Measurements from ENCODE around the gene GRB2. TPM values are rescaled to one million over a fixed set of nuclear protein-coding genes. Genes with fewer than 3 reads are reported as not detected.

GRB2 gene
- total and polyA plus RNA-seq, 3 donors from 2014 or later: 54.6 to 78.9 (median 61.8) TPM

DNA sequence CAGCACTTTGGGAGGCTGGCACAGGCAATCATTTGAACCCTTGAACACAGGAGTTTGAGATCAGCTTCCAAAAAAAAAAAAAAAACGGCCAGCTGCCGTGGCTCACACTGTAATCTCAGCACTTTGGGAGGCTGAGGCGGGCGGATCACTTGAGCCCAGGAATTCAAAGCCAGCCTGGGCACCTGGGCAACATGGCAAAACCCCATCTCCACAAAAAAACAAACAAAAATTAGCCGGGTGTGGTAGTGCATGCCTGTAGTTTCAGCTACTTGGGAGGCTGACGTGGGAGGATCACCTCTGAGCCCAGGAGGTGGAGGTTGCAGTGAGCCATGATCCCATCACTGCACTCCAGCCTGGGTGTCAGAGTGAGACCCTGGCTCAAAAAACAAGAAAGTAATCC is 39.0 kb downstream of the GRB2 start:
- H3K4me1 ChIP-seq: peaks cover 30% of the 10 kb centered on the region
- DNase-seq: no peak
- H3K9me3 ChIP-seq: no peaks in the 10 kb centered on the region
- H3K27ac ChIP-seq: no peak overlapping the region
- no peaks in the 10 kb centered on the region for H3K27me3 ChIP-seq
- no peak for TF ChIP-seq POLR2A (IDR thresholded peaks at IDR 0.05)
- TF ChIP-seq, protein P1, sequence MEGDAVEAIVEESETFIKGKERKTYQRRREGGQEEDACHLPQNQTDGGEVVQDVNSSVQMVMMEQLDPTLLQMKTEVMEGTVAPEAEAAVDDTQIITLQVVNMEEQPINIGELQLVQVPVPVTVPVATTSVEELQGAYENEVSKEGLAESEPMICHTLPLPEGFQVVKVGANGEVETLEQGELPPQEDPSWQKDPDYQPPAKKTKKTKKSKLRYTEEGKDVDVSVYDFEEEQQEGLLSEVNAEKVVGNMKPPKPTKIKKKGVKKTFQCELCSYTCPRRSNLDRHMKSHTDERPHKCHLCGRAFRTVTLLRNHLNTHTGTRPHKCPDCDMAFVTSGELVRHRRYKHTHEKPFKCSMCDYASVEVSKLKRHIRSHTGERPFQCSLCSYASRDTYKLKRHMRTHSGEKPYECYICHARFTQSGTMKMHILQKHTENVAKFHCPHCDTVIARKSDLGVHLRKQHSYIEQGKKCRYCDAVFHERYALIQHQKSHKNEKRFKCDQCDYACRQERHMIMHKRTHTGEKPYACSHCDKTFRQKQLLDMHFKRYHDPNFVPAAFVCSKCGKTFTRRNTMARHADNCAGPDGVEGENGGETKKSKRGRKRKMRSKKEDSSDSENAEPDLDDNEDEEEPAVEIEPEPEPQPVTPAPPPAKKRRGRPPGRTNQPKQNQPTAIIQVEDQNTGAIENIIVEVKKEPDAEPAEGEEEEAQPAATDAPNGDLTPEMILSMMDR (IDR thresholded peaks at IDR 0.05): no peak
- H3K4me3 ChIP-seq: no peak overlapping the region
- H3K36me3 ChIP-seq (ENCODE audit: low read depth, missing control alignments): no peaks in the 10 kb centered on the region
- WGBS, 2 donors: 55 to 57% methylated on average over 6 of the region's 6 CpGs
- intact Hi-C loops (cut with DNase I; ENCODE audit: low total_unique reads): no loop called here

DNA sequence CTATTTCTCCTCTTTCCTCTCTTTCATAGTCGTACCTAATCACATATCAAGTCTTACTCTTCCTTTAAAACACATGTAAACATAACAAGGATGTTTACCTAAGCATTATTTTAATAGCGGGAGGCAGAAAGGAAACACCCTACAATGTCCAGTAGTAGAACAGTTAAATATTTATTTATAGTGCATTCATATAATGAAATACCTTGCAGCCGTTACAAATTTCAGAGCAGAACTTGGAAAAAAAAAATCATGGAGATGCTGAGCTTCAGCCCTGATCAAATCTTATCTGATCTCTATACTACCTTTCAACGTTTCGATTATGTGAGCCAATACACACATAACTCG is 39.6 kb downstream of the GRB2 start:
- no peaks in the 10 kb centered on the region for H3K27me3 ChIP-seq
- no peak for DNase-seq
- no peak overlapping the region for H3K27ac ChIP-seq
- H3K36me3 ChIP-seq (ENCODE audit: low read depth, missing control alignments): no peaks in the 10 kb centered on the region
- TF ChIP-seq POLR2A (IDR thresholded peaks at IDR 0.05): no peak
- TF ChIP-seq, protein P1 (IDR thresholded peaks at IDR 0.05): no peak
- intact Hi-C loops (cut with DNase I; ENCODE audit: low total_unique reads): no loop called here
- WGBS, 2 donors: 77 to 78% methylated on average over 6 of the region's 6 CpGs
- H3K9me3 ChIP-seq: no peaks in the 10 kb centered on the region
- H3K4me1 ChIP-seq: peaks cover 36% of the 10 kb centered on the region
- no peak overlapping the region for H3K4me3 ChIP-seq

DNA sequence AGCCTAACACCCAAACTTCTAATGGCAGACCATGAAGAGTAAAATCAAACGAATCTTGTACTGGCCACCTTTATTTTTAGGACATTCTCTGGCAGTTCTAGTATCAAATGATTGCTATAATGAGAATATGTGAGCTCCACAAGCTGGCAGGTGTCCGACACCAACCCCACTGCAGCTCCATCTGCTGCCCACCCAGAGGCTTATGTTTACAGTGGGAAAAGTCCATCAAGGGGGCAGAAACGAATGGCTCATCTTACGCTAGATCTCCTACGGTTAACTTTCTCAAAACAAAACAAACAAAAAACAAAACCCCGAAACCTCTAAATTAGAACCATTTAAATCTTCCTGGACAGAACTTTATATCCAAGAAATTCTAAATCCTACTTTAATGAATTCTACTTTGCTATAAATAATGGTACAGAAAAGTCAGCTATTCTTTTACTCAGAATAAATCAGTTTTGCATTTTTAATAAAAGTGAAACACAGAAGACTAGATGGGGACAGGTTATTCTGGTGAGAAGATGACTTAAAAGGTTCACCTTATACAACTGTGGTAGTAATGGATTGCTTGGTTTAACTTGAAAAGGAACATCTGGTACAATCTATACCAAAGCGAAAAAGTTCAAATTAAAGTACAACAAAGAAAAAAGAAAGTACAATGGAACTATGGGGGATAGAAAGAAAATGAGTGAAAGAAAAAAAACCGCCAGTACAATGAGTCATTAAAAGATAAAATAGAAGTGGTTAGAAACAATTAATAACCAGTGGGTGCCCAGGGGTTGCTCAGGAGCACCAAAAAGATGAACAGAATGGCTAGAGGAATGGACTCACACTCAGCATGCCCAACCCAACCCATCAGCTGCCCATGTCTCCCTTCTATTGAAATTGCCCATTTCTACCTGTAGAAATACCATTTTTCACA is 40.2 kb downstream of the GRB2 start:
- intact Hi-C loops (cut with DNase I; ENCODE audit: low total_unique reads): no loop called here
- TF ChIP-seq POLR2A (IDR thresholded peaks at IDR 0.05): no peak
- TF ChIP-seq, protein P1 (IDR thresholded peaks at IDR 0.05): no peak
- peaks cover 37% of the 10 kb centered on the region for H3K4me1 ChIP-seq

DNA sequence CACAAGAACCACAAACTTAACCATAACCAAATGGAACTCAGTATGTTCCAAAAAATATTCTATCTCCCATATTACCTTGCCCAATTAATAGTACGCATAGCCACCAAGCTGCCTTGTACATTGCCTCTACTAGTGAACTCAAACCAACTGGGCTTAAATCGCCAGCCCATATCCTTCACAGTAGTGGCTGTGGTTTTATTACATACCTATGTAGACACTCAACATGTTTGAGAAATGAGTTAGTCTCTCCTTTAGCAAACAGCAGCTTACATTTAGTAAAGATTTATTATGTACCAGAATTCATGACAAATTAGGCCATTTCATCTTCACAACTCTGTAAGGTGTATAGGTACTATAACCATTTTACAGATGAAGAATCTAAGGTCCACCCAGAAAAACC is 41.4 kb downstream of the GRB2 start:
- no peak for DNase-seq
- H3K27ac ChIP-seq: no peak overlapping the region
- H3K4me3 ChIP-seq: no peak overlapping the region
- H3K9me3 ChIP-seq: no peaks in the 10 kb centered on the region
- no peaks in the 10 kb centered on the region for H3K36me3 ChIP-seq (ENCODE audit: low read depth, missing control alignments)
- H3K27me3 ChIP-seq: no peaks in the 10 kb centered on the region
- intact Hi-C loops (cut with DNase I; ENCODE audit: low total_unique reads): no loop called here
- 85 to 98% methylated on average over 2 of the region's 2 CpGs for WGBS, 2 donors
- no peak for TF ChIP-seq POLR2A (IDR thresholded peaks at IDR 0.05)
- TF ChIP-seq, protein P1 (IDR thresholded peaks at IDR 0.05): no peak
- H3K4me1 ChIP-seq: peaks cover 33% of the 10 kb centered on the region

More for the DNA sequence above, 40.2 kb downstream of the GRB2 start:
- WGBS, 2 donors: 74 to 77% methylated on average over 8 of the region's 8 CpGs
- Histone ChIP-seq H3K27ac (no peak overlapping the region), H3K4me3 (no peak overlapping the region), H3K27me3 (no peaks in the 10 kb centered on the region), H3K36me3 (ENCODE audit: low read depth, missing control alignments) (no peaks in the 10 kb centered on the region), H3K9me3 (no peaks in the 10 kb centered on the region)
- DNase-seq: no peak

DNA sequence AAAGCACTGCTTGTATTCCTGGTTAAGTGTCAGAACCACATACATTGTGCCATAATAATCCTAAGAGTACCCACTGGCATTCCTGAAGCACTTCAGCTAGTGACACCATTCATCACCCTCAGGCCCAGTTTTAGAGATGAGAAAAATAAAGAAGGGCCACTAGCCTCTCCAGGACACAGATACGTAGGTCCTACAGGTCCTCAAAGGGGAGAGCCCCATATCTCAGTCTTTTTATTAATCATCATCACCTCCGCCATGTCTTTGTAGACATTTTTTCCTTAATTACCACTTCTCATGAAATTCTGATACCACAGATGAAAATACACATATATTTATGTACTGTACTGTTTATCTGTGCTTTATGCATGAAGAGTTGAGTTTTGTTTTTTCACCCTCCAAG is 43.5 kb downstream of the GRB2 start:
- no peaks in the 10 kb centered on the region for H3K27me3 ChIP-seq
- no peak for DNase-seq
- intact Hi-C loops (cut with DNase I; ENCODE audit: low total_unique reads): no loop called here
- H3K4me1 ChIP-seq: peaks cover 17% of the 10 kb centered on the region
- no peak overlapping the region for H3K27ac ChIP-seq
- TF ChIP-seq, protein P1 (IDR thresholded peaks at IDR 0.05): no peak
- no peak for TF ChIP-seq POLR2A (IDR thresholded peaks at IDR 0.05)
- no peak overlapping the region for H3K4me3 ChIP-seq
- no peaks in the 10 kb centered on the region for H3K36me3 ChIP-seq (ENCODE audit: low read depth, missing control alignments)
- 49 to 50% methylated on average over 2 of the region's 2 CpGs for WGBS, 2 donors
- H3K9me3 ChIP-seq: no peaks in the 10 kb centered on the region
